NCI-H1417 treated with DMSO at 0.1 percent for 48 hours (cell line): ENCODE measurements around the gene KIF2A.
A peak's percentile ranks its signal among the peaks of the same experiment; 100 is the strongest.

Experiments used
- DNase-seq: peaks from one replicate; lab custom pipeline; 2025; lab: John Stamatoyannopoulos, UW

The KIF2A gene

DNA sequence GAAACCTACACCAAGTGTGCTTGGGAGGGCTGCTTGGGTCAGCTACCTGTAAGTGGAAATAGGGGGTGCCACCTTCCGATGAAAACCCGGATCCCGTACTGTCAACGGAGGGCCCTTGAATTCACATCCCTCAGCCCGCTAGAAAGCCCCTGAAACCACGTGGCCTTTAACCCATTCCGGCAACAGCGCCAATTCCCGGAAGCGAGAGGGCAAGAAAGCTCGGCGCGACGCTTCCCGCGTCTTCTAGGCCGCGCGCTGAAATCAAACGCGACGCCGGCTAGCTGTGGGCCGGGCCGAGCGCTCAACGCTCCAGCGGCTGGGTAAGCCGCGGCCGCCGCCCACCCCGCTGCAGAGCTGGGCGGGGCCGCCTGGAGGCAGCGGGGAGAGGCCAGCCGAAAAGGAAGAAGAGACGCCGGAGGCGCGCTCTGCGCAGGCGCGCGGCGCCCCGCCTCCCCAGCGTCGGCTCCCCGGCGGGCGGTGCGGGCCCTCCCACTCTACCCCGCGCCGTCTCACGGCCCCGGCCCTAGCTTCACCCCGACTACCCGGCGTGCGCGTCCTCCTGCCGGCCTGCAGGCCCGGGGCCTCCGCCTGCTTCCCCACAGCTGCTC lies at the start of gene KIF2A:
Gene KIF2A, plus strand, starts transcription at position 492 of the 608 bp plus-strand sequence. CDS start 267 bp downstream, outside the sequence.
- DNase-seq = peak; percentile 44

- no peak for DNase-seq
Measured at GRCh38 chr5:62257020-62257367, 49.0 kb upstream of the KIF2A start.

DNA sequence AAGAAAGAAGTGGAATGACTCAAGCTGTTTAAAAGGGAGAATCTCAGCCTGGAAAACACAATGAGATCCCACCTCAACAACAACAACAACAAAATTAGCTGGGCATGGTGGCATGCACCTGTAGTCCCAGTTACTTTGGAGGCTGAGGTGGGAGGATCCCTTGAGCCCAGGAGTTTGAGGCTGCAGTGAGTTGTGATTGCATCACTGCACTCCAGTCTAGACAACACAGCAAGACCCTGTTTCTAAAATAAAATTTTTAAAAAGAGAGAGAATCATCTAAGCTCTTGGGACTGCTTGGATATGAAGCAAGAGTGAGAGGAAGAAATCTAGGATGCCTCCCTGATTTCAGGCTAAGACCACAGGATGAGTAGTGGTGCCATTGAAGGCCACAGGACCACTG lies 47.4 kb upstream of the KIF2A start:
- DNase-seq = no peak

DNA sequence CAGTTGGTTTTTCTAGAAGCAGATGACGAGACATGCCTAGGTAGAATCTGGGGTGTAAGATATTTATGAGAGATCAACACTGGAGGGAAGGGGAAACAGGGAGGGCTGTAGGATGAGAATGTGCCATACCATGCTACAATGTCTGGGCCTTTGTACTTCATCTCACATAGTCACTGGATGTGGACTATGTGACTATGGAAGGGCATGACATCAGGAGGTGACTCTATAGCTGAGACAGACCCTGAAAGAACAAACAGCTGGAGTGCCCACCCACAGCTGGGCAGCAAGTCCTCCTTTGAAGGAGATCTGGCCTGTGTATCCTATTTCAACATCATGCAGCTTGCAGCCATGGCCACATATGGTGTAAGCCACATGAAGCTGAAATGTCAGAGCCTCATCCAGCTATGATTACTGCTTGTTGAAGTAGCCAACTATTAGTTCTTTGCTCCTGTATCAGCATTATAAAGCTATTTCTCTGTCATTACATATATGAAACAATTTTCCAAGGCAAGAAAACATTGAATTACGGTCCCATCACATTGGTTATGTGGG lies 46.2 kb upstream of the KIF2A start:
- no peak for DNase-seq

- DNase-seq = no peak
Measured at GRCh38 chr5:62260513-62260912, 45.5 kb upstream of the KIF2A start.

- no peak for DNase-seq
Measured at GRCh38 chr5:62263401-62263800, 42.6 kb upstream of the KIF2A start.

- no peak for DNase-seq
Measured at GRCh38 chr5:62265648-62266112, 40.3 kb upstream of the KIF2A start.

DNA sequence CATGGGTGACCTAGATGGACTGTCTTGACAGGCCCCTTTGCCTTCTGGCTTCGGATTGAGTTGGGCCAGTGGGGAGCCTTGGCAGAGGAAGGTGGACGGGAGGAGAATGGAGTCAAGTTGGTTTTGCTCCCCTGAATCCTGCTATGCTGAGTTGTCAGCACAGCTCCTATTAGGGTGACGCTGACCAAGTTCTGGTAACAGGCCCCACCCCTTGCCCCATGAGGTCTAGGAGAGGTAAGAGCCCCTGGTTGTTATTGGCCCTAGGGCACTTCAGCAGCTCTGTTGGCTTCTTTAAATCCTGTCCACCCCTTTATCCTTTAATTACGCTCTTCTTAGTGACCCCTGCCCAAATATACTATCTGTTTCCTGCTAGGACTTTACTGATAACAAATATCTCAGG lies 39.4 kb upstream of the KIF2A start:
- DNase-seq = no peak

GRCh38 chr5:62268234-62268633 lies 37.8 kb upstream of the KIF2A start:
- DNase-seq = no peak

GRCh38 chr5:62268792-62269191 lies 37.2 kb upstream of the KIF2A start:
- no peak for DNase-seq

DNA sequence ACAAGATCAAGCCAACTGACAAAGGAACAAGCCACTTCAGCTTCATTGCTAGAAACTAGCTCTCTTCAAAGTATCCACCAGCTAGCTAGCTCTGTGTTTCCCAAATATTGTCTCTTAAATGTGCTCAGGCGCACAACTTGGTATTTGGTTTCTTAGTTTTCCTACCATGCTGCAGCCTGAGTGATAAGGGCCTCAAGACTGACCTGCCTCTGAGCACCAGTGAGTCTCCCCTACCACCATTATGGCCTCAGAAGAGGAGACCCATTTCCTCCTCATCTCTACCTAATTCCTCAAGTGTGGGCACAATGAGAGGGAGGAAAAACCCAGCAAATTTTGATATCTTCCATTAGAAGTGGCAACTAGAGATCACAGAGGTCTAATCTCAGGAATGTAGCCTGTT lies 34.6 kb upstream of the KIF2A start:
- no peak for DNase-seq

DNA sequence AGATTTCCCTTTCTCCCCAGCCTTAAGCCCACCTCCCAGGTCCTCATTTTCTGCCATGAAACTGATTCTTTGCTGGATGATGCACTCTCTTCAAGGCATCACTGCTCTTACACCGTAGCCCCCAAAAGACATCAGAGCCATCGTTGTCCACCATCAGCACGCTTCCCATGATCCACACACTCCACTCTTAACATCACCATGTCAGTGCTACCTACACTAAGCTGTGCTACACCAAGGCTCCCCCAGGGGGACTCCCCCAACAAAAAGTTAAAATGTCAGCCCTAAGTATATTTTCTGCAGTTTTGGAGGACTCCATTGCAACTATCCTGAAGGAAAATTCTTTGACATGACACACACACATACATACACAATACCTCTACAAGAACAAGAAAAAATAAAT lies 34.1 kb upstream of the KIF2A start:
- no peak for DNase-seq

DNA sequence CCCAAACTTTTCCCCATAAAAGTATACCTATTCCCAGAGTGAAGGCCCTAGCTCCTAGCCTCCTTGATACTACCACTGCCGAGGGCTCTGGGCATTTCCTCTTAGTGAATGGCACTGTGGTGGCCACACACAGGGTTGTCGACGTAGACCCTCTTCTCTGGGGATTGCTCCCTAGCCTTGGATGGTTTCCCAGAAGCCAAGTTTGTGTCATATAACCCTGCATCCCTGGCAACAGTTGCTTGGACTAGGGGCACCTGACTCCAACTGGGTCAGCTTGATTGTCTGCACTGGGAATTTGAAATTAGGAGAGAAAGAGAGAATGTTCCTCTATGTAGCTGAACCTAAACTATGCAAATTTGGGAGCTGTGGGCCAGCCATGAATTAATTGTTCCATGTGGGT lies 32.3 kb upstream of the KIF2A start:
- DNase-seq = no peak

- DNase-seq = no peak
Measured at GRCh38 chr5:62275581-62275980, 30.4 kb upstream of the KIF2A start.

GRCh38 chr5:62281411-62281810 lies 24.6 kb upstream of the KIF2A start:
- DNase-seq = no peak

- no peak for DNase-seq
Measured at GRCh38 chr5:62282064-62282463, 23.9 kb upstream of the KIF2A start.

DNA sequence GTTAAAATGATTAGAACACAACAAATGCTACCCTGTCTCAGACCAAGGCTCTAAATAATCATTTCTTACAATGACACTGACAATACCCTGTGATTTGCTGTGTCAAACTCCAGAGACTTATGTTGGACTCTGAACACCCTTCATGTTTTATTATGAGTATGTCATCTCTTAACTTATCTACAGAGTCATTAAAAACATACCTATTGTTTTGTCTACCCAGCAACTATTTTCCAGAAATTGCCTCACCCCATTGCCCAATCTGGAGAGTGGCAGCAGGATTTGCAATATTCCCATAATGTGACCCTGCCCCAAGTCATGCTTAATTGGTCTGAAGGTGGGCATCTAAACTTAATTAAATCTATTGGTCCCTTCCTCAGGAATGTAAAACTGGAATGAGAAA lies 23.0 kb upstream of the KIF2A start:
- DNase-seq = no peak

DNA sequence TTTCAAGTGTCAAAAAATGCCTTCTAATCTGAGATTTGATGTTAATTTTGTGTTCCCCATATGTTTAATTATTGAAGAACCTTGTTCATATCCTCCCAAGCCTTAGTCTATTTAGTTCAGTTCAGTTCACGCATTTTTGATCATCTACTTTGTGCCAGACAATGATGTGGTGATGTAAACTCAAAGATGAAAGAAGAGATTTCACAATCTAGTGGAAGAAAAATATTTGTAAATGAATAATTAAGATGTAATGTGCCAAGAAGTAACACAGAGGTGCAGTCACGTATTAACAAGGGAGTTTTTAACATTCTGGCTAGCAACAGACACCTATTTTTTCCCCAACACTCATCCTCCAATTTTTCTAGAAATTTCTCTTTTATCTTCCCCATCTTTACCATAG lies 22.1 kb upstream of the KIF2A start:
- no peak for DNase-seq

- no peak for DNase-seq
Measured at GRCh38 chr5:62284946-62285891, 20.8 kb upstream of the KIF2A start.

DNA sequence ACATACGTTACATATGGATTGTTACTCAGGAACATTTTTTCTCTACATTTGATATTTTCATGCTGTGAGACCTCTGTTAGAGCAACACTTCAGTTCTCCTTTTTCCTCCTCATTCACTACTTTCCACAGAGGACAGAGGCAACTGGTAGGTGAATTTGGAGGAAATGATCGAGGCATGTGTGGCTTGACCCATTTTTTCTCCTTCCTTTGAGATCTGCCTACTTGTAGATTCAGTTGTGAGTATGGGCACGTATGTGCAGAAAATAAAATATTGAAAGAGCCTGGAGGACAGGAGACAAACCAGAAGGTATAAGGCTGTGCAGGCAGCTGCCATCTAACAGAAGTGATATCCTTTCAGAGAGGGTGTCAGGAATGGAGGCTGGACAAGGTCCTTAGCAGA lies 19.2 kb upstream of the KIF2A start:
- no peak for DNase-seq

DNA sequence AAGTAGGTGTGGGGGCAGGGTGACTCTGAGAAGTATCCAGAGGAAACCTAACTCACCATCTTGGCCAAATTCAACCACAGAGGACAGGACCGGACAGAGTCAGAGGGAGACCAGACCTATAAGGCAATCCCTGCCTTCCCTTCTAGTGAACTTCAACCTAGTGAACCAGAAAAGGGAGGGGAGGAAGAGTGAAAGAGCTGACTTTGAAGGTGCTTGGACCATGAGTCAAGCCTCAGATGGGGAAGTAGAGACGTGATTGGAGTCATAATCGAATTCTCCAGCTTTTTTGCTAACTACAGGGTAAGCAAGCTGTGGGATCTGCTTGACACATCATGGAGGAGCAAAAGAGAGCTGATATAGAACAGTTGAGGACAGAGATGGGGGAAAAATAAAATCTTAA lies 18.8 kb upstream of the KIF2A start:
- DNase-seq = no peak

GRCh38 chr5:62288118-62288517 lies 17.9 kb upstream of the KIF2A start:
- no peak for DNase-seq

GRCh38 chr5:62289813-62290212 lies 16.2 kb upstream of the KIF2A start:
- no peak for DNase-seq
